Liver (tissue), 9 donors: ENCODE data around the gene PARVB. TPM values are rescaled to one million over a fixed set of nuclear protein-coding genes. Genes with fewer than 3 reads are reported as not detected.

Experiments used
- DNase-seq: peaks from one replicate; pipeline ENCODE4 v3.0.0-alpha.2; 2017; ENCODE audit warnings: low spot score
- H3K27ac ChIP-seq, 2 donors: one replicate each; pipeline ENCODE4 v1.7.0; 2013; ENCODE audit warnings: inconsistent platforms in 2 of 2, low read length in 2 of 2, control low read depth in 1 of 2, low read depth in 1 of 2, mild to moderate bottlenecking in 1 of 2
- H3K27me3 ChIP-seq, 4 donors: one replicate each; pipeline versions ENCODE4 v1.6.1 to v1.7.0; 2013; ENCODE audit warnings: low read length in 3 of 4, inconsistent platforms in 1 of 4, mild to moderate bottlenecking in 1 of 4, moderate library complexity in 1 of 4; ENCODE audit not compliant: control insufficient read depth in 4 of 4, insufficient read depth in 4 of 4
- H3K36me3 ChIP-seq, 4 donors: one replicate each; pipeline versions ENCODE4 v1.6.1 to v1.7.0; 2013; ENCODE audit warnings: low read length in 3 of 4, mild to moderate bottlenecking in 3 of 4, low read depth in 1 of 4, moderate library complexity in 1 of 4; ENCODE audit not compliant: control insufficient read depth in 4 of 4, insufficient read depth in 3 of 4
- H3K4me1 ChIP-seq, 4 donors: one replicate each; pipeline versions ENCODE4 v1.6.1 to v1.7.0; 2013; ENCODE audit warnings: low read length in 3 of 4, mild to moderate bottlenecking in 3 of 4, moderate library complexity in 1 of 4; ENCODE audit not compliant: control insufficient read depth in 4 of 4, insufficient read depth in 4 of 4
- H3K4me3 ChIP-seq, 3 donors: one replicate each; pipeline versions ENCODE4 v1.6.1 to v1.7.0; 2013; ENCODE audit warnings: low read length in 3 of 3, control low read depth in 1 of 3, low read depth in 1 of 3, mild to moderate bottlenecking in 1 of 3
- H3K9ac ChIP-seq, 2 donors: one replicate each; pipeline ENCODE4 v1.7.0; 2013; ENCODE audit warnings: low read length in 2 of 2, mild to moderate bottlenecking in 2 of 2, moderate library complexity in 2 of 2, control low read depth in 1 of 2, low read depth in 1 of 2
- H3K9me3 ChIP-seq, 4 donors: one replicate each; pipeline versions ENCODE4 v1.6.1 to v1.7.0; 2013; ENCODE audit warnings: low read length in 3 of 4; ENCODE audit not compliant: control insufficient read depth in 4 of 4
- ATF3 ChIP-seq: IDR thresholded peaks from 2 replicates; pipeline ENCODE4 v1.6.1; 2016; ENCODE audit warnings: antibody characterized with exemption
- CTCF ChIP-seq: fragments of 150-350 bp; IDR thresholded peaks from 2 replicates; pipeline ENCODE4 v1.5.1; 2017; ENCODE audit warnings: improper control_type of control experiment, low read depth, low read length; ENCODE audit not compliant: missing input control
- EGR1 ChIP-seq, 2 donors: IDR thresholded peaks; 2 replicates each; pipeline ENCODE4 v1.6.1; 2016 to 2018; ENCODE audit warnings: antibody characterized with exemption in 2 of 2, low read depth in 2 of 2
- FOXA1 ChIP-seq: IDR thresholded peaks from 2 replicates; pipeline ENCODE4 v1.6.1; 2016; ENCODE audit warnings: antibody characterized with exemption
- FOXA2 ChIP-seq: IDR thresholded peaks from 2 replicates; pipeline ENCODE4 v1.6.1; 2016; ENCODE audit warnings: antibody characterized with exemption
- GABPA ChIP-seq, 2 donors: IDR thresholded peaks in 1 of 2; conservative IDR thresholded peaks in 1 of 2; 2 replicates each; pipeline ENCODE4 v1.6.1; 2016; ENCODE audit warnings: antibody characterized with exemption in 2 of 2, mild to moderate bottlenecking in 1 of 2, moderate library complexity in 1 of 2
- HNF4A ChIP-seq, 2 donors: conservative IDR thresholded peaks; 2 replicates each; pipeline ENCODE4 v1.6.1; 2016; ENCODE audit warnings: antibody characterized with exemption in 2 of 2, mild to moderate bottlenecking in 2 of 2
- HNF4G ChIP-seq: IDR thresholded peaks from 2 replicates; pipeline ENCODE4 v1.6.1; 2016; ENCODE audit warnings: antibody characterized with exemption
- JUND ChIP-seq, 2 donors: IDR thresholded peaks; 2 replicates each; pipeline ENCODE4 v1.6.1; 2016; ENCODE audit warnings: antibody characterized with exemption in 2 of 2
- MAX ChIP-seq: IDR thresholded peaks from 2 replicates; pipeline ENCODE4 v1.6.1; 2016; ENCODE audit warnings: antibody characterized with exemption
- NR2F2 ChIP-seq: IDR thresholded peaks from 2 replicates; pipeline ENCODE4 v1.6.1; 2016; ENCODE audit warnings: antibody characterized with exemption
- RAD21 ChIP-seq, 2 donors: IDR thresholded peaks; 2 replicates each; pipeline ENCODE4 v1.6.1; 2016; ENCODE audit warnings: antibody characterized with exemption in 2 of 2, mild to moderate bottlenecking in 2 of 2
- REST ChIP-seq: IDR thresholded peaks from 2 replicates; pipeline ENCODE4 v1.6.1; 2016; ENCODE audit warnings: antibody characterized with exemption, mild to moderate bottlenecking
- RXRA ChIP-seq, 2 donors: IDR thresholded peaks; 2 replicates each; pipeline ENCODE4 v1.6.1; 2017 to 2018; ENCODE audit warnings: antibody characterized with exemption in 2 of 2, mild to moderate bottlenecking in 1 of 2
- SP1 ChIP-seq: IDR thresholded peaks from 2 replicates; pipeline ENCODE4 v1.6.1; 2018; ENCODE audit warnings: antibody characterized with exemption, mild to moderate bottlenecking
- TAF1 ChIP-seq: conservative IDR thresholded peaks from 2 replicates; pipeline ENCODE4 v1.6.1; 2016; ENCODE audit warnings: antibody characterized with exemption, mild to moderate bottlenecking
- YY1 ChIP-seq: IDR thresholded peaks from 2 replicates; pipeline ENCODE4 v1.6.1; 2016; ENCODE audit warnings: antibody characterized with exemption, mild to moderate bottlenecking
- ZBTB33 ChIP-seq: IDR thresholded peaks from 2 replicates; pipeline ENCODE4 v1.6.1; 2016; ENCODE audit warnings: antibody characterized with exemption
- WGBS: extraction: QIAGEN DNeasy Blood & Tissue Kit; methylation state at CpG from one replicate; pipeline ENCODE4 v1.1.7; 2013; 5-methylcytosine and 5-hydroxymethylcytosine counted together
- polyA plus RNA-seq, 2 donors: library from polyadenylated mRNA; stranded (reverse) in 1 of 2; unstranded in 1 of 2; fragments of 200-250 nt in 1 of 2; fragments of >200 nt in 1 of 2; fragmentation: Nextera tagmentation in 1 of 2; extraction: Ambion mirVana in 1 of 2; gene quantifications; one replicate each; pipeline versions ENCODE4 v1.2.1 to v1.2.3, GENCODE V29; 2013 to 2015
- total RNA-seq, 2 donors: library from RNA; depleted of rRNA; stranded (reverse); fragments of >200 nt; gene quantifications; one replicate each; pipeline ENCODE4 v1.2.3, GENCODE V29; 2014
- donor health status: healthy.
- donor health status: healthy.
- donor health status: healthy.
- donor health status: healthy.
- donor health status: healthy.

The PARVB gene
- total and polyA plus RNA-seq, 4 donors: 3.2 to 55.5 (median 17.7) TPM

- H3K36me3 ChIP-seq: no peaks in the 10 kb centered on the region
- no peak for TF ChIP-seq ZBTB33
- TF ChIP-seq HNF4A (conservative IDR thresholded peaks at IDR 0.05): no peak
- TF ChIP-seq JUND (IDR thresholded peaks at IDR 0.05): no peak
- no peak for TF ChIP-seq FOXA1
- TF ChIP-seq SP1: no peak
- TF ChIP-seq RAD21 (IDR thresholded peaks at IDR 0.05): no peak
- TF ChIP-seq HNF4G: no peak
- TF ChIP-seq EGR1 (IDR thresholded peaks at IDR 0.05; ENCODE audit: low read depth in 2 of 2): no peak
- no peak for TF ChIP-seq NR2F2
- TF ChIP-seq MAX: no peak
- no peak for TF ChIP-seq TAF1
- TF ChIP-seq ATF3: no peak
- no peak for TF ChIP-seq CTCF
- TF ChIP-seq GABPA (IDR thresholded peaks at IDR 0.05 in 1 of 2, conservative IDR thresholded peaks at IDR 0.05 in 1 of 2): no peak
- TF ChIP-seq REST: no peak
- no peak for TF ChIP-seq FOXA2
- TF ChIP-seq RXRA (IDR thresholded peaks at IDR 0.05): no peak
- no peak for TF ChIP-seq YY1
- H3K9ac ChIP-seq: no peak overlapping the region
- H3K4me1 ChIP-seq: no peaks in the 10 kb centered on the region
- H3K27me3 ChIP-seq: no peaks in the 10 kb centered on the region
- 86% methylated on average over 11 of the region's 11 CpGs for WGBS
- H3K9me3 ChIP-seq: no peaks in the 10 kb centered on the region
- H3K4me3 ChIP-seq: no peak overlapping the region
- DNase-seq: no peak
- H3K27ac ChIP-seq: no peak overlapping the region
Observed at GRCh38 chr22:44164031-44164430, 139.9 kb downstream of the PARVB start.
